ENCODE measurements around the gene ATP6V0A1.

DNA sequence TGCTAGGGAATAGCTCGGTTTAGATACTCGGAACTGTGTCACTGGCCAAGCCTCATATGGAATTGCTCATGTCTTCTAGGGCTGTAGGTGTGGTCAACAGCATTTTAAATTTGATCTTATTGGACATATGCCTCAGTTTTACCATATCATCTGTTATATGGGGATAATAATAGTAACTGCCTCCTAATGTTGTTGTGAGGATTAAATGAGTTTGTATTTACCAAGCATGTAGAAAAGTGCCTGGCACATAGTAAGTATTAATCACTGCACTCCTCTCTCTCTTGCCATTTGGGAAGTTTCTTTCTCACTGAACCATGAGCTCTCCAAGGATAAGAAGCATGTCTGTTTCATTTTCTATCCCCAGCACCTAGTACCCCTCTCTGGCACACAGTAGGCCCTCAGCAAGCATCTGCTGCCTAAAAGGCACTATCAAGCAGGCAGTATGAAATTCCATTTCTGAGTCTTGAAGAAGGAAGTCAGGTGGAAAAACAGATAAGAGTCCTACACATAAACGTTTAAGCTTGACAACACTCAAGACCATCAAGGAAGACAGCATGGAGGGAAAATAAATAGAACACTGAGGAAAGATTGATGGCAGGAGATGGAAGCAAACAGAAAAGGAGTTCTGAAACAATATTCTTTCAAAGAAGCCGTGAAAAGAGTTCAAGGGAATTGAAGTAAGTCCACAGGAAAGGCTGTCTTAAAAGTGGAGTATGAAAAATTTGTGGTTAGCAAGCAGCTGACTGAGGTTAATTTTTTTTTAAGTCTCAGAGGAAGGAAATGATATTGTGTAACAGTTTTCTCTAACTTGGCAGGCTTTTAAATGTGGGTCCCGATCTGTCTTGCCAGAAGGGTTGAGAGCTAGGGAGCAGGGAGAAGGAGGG lies 2.2 kb upstream of the ATP6V0A1 start:
- TF ChIP-seq, protein P1, sequence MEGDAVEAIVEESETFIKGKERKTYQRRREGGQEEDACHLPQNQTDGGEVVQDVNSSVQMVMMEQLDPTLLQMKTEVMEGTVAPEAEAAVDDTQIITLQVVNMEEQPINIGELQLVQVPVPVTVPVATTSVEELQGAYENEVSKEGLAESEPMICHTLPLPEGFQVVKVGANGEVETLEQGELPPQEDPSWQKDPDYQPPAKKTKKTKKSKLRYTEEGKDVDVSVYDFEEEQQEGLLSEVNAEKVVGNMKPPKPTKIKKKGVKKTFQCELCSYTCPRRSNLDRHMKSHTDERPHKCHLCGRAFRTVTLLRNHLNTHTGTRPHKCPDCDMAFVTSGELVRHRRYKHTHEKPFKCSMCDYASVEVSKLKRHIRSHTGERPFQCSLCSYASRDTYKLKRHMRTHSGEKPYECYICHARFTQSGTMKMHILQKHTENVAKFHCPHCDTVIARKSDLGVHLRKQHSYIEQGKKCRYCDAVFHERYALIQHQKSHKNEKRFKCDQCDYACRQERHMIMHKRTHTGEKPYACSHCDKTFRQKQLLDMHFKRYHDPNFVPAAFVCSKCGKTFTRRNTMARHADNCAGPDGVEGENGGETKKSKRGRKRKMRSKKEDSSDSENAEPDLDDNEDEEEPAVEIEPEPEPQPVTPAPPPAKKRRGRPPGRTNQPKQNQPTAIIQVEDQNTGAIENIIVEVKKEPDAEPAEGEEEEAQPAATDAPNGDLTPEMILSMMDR (IDR thresholded peaks at IDR 0.05; ENCODE audit: insufficient read depth, low read depth, low read length), result no peak
- TF ChIP-seq EZH2 (IDR thresholded peaks at IDR 0.05; ENCODE audit: insufficient read depth, low read length), result no peak
